ENCODE measurements around the gene ITGA6.
A peak's percentile ranks its signal among the peaks of the same experiment; 100 is the strongest.

Gene ITGA6

GRCh38 chr2:172440795-172441194, 13.4 kb downstream of the ITGA6 start:
- DNase-seq (ENCODE audit: low spot score): no peak

GRCh38 chr2:172442072-172442895, 14.9 kb downstream of the ITGA6 start:
- DNase-seq (ENCODE audit: low spot score): no peak

- no peak for DNase-seq (ENCODE audit: low spot score)
Measured at GRCh38 chr2:172445851-172446250, 18.5 kb downstream of the ITGA6 start.

- no peak for DNase-seq (ENCODE audit: low spot score)
Measured at GRCh38 chr2:172446474-172447063, 19.2 kb downstream of the ITGA6 start.

- DNase-seq (ENCODE audit: low spot score): no peak
Measured at GRCh38 chr2:172447811-172448493, 20.6 kb downstream of the ITGA6 start.

GRCh38 chr2:172448544-172449267, 21.3 kb downstream of the ITGA6 start:
- no peak for DNase-seq (ENCODE audit: low spot score)

GRCh38 chr2:172449911-172450550, 22.6 kb downstream of the ITGA6 start:
- no peak for DNase-seq (ENCODE audit: low spot score)

- no peak for DNase-seq (ENCODE audit: low spot score)
Measured at GRCh38 chr2:172451923-172452322, 24.5 kb downstream of the ITGA6 start.

GRCh38 chr2:172452845-172453244, 25.5 kb downstream of the ITGA6 start:
- no peak for DNase-seq (ENCODE audit: low spot score)

GRCh38 chr2:172454404-172455120, 27.2 kb downstream of the ITGA6 start:
- DNase-seq (ENCODE audit: low spot score): no peak

- DNase-seq (ENCODE audit: low spot score): no peak
Measured at GRCh38 chr2:172455121-172455515, 27.7 kb downstream of the ITGA6 start.

GRCh38 chr2:172456002-172456401, 28.6 kb downstream of the ITGA6 start:
- DNase-seq (ENCODE audit: low spot score): no peak

- DNase-seq (ENCODE audit: low spot score): no peak
Measured at GRCh38 chr2:172457536-172457935, 30.1 kb downstream of the ITGA6 start.

- DNase-seq (ENCODE audit: low spot score): no peak
Measured at GRCh38 chr2:172458561-172459124, 31.3 kb downstream of the ITGA6 start.

- DNase-seq (ENCODE audit: low spot score): no peak
Measured at GRCh38 chr2:172460780-172461201, 33.4 kb downstream of the ITGA6 start.

- peak; percentile 80 for DNase-seq (ENCODE audit: low spot score)
Measured at GRCh38 chr2:172461591-172462372, 34.4 kb downstream of the ITGA6 start.

- DNase-seq (ENCODE audit: low spot score): no peak
Measured at GRCh38 chr2:172462373-172462848, 35.0 kb downstream of the ITGA6 start.

- no peak for DNase-seq (ENCODE audit: low spot score)
Measured at GRCh38 chr2:172462849-172463381, 35.5 kb downstream of the ITGA6 start.

GRCh38 chr2:172464400-172465129, 37.2 kb downstream of the ITGA6 start:
- DNase-seq (ENCODE audit: low spot score): no peak
